Liver (tissue), 3 donors: Measurements from ENCODE around the gene PRKN.

Experiments used
- FOXA1 ChIP-seq: IDR thresholded peaks from 2 replicates; pipeline ENCODE4 v1.6.1; 2016; ENCODE audit warnings: antibody characterized with exemption
- RAD21 ChIP-seq, 2 donors: IDR thresholded peaks; 2 replicates each; pipeline ENCODE4 v1.6.1; 2016; ENCODE audit warnings: antibody characterized with exemption in 2 of 2, mild to moderate bottlenecking in 2 of 2
- RXRA ChIP-seq, 2 donors: IDR thresholded peaks; 2 replicates each; pipeline ENCODE4 v1.6.1; 2017 to 2018; ENCODE audit warnings: antibody characterized with exemption in 2 of 2, mild to moderate bottlenecking in 1 of 2
- TAF1 ChIP-seq: conservative IDR thresholded peaks from 2 replicates; pipeline ENCODE4 v1.6.1; 2016; ENCODE audit warnings: antibody characterized with exemption, mild to moderate bottlenecking
- YY1 ChIP-seq: IDR thresholded peaks from 2 replicates; pipeline ENCODE4 v1.6.1; 2016; ENCODE audit warnings: antibody characterized with exemption, mild to moderate bottlenecking
- TF ChIP-seq, protein P1 (sequence below): fragments of 150-350 bp; IDR thresholded peaks from 2 replicates; pipeline ENCODE4 v1.5.1; 2017; ENCODE audit warnings: improper control_type of control experiment, low read depth, low read length; ENCODE audit not compliant: missing input control
- TF ChIP-seq, protein P2 (sequence below): IDR thresholded peaks from 2 replicates; pipeline ENCODE4 v1.6.1; 2016; ENCODE audit warnings: antibody characterized with exemption
- TF ChIP-seq, protein P3 (sequence below): IDR thresholded peaks from 2 replicates; pipeline ENCODE4 v1.6.1; 2016; ENCODE audit warnings: antibody characterized with exemption
- TF ChIP-seq, protein P4 (sequence below): IDR thresholded peaks from 2 replicates; pipeline ENCODE4 v1.6.1; 2016; ENCODE audit warnings: antibody characterized with exemption
- donor health status: healthy.
- donor health status: healthy.

DNA sequence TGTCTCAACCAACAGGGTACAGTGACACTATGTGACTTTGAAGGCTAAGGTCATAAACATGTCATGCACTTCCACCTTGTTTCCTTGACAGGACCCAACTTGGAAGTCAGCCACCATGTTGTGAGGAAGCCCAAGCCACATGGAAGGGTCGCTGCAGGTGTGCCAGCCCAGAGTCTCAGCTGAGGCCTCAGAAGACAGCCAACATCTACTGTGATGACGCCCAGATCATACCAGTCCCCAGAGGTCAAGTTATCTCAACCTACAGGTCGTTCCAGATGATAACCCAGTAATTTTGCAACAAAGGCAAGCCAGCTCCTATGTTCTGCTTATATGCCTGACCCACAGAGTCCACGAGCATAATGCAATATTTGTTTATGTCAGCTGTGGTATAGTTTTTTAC is 1077.7 kb downstream of the PRKN start:
- TF ChIP-seq FOXA1 (no peak), RXRA (IDR thresholded peaks at IDR 0.05) (no peak), TAF1 (no peak), YY1 (no peak), RAD21 (IDR thresholded peaks at IDR 0.05) (no peak)
- TF ChIP-seq, protein P1, sequence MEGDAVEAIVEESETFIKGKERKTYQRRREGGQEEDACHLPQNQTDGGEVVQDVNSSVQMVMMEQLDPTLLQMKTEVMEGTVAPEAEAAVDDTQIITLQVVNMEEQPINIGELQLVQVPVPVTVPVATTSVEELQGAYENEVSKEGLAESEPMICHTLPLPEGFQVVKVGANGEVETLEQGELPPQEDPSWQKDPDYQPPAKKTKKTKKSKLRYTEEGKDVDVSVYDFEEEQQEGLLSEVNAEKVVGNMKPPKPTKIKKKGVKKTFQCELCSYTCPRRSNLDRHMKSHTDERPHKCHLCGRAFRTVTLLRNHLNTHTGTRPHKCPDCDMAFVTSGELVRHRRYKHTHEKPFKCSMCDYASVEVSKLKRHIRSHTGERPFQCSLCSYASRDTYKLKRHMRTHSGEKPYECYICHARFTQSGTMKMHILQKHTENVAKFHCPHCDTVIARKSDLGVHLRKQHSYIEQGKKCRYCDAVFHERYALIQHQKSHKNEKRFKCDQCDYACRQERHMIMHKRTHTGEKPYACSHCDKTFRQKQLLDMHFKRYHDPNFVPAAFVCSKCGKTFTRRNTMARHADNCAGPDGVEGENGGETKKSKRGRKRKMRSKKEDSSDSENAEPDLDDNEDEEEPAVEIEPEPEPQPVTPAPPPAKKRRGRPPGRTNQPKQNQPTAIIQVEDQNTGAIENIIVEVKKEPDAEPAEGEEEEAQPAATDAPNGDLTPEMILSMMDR = no peak
- TF ChIP-seq, protein P2, sequence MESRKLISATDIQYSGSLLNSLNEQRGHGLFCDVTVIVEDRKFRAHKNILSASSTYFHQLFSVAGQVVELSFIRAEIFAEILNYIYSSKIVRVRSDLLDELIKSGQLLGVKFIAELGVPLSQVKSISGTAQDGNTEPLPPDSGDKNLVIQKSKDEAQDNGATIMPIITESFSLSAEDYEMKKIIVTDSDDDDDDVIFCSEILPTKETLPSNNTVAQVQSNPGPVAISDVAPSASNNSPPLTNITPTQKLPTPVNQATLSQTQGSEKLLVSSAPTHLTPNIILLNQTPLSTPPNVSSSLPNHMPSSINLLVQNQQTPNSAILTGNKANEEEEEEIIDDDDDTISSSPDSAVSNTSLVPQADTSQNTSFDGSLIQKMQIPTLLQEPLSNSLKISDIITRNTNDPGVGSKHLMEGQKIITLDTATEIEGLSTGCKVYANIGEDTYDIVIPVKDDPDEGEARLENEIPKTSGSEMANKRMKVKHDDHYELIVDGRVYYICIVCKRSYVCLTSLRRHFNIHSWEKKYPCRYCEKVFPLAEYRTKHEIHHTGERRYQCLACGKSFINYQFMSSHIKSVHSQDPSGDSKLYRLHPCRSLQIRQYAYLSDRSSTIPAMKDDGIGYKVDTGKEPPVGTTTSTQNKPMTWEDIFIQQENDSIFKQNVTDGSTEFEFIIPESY = no peak
- TF ChIP-seq, protein P3, sequence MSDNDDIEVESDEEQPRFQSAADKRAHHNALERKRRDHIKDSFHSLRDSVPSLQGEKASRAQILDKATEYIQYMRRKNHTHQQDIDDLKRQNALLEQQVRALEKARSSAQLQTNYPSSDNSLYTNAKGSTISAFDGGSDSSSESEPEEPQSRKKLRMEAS = no peak
- TF ChIP-seq, protein P4, sequence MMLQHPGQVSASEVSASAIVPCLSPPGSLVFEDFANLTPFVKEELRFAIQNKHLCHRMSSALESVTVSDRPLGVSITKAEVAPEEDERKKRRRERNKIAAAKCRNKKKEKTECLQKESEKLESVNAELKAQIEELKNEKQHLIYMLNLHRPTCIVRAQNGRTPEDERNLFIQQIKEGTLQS = no peak
